GM20000 (cell line): ENCODE data around the gene AGMO.

Source experiments
- DNase-seq: peaks from one replicate; pipeline ENCODE4 v3.0.0; 2012; ENCODE audit warnings: low spot score
- CTCF ChIP-seq: IDR thresholded peaks from 2 replicates; pipeline ENCODE4 v1.5.1; 2012; ENCODE audit warnings: mild to moderate bottlenecking, control low read depth; ENCODE audit errors: extremely low read depth, missing control alignments

Gene AGMO

GRCh38 chr7:15581352-15581951, 19.6 kb upstream of the AGMO start:
- TF ChIP-seq CTCF, result no peak
- DNase-seq, result no peak

DNA sequence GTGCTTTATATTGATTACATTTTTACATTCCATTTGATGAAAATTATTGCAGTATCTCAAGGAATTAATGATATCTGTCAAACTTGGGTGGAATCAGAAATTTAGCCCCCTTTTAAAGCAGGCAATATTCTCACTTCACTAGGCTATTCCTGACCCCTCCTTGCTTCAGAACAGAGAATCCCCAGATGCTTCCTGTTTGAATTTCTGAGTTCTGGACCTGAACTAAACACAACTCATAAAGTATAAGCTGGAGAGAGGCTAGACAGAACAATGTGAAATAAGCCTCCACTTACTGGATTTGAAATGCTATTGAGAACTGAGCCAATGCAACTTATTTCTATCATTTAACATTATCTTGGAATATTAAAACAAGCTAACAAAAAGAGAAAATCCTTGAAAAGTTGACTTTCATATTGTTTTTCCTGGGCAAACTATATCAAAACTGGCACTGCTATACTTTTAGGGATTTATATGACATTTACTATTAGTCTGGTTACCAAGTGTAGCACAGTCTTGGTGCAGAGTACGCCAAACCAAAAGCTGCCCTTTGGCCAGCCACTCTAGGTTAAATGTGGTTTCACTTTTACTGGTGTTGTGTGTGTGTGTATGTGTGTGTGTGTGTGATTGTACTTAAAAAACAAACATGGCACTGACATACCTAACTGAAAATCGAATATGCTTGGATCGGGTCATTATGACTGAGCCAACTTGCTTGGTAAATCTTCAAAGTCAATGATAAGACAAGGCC, 19.0 kb upstream of the AGMO start:
- DNase-seq, result no peak
- TF ChIP-seq CTCF, result no peak

GRCh38 chr7:15577600-15577999, 15.8 kb upstream of the AGMO start:
- no peak for DNase-seq
- no peak for TF ChIP-seq CTCF

DNA sequence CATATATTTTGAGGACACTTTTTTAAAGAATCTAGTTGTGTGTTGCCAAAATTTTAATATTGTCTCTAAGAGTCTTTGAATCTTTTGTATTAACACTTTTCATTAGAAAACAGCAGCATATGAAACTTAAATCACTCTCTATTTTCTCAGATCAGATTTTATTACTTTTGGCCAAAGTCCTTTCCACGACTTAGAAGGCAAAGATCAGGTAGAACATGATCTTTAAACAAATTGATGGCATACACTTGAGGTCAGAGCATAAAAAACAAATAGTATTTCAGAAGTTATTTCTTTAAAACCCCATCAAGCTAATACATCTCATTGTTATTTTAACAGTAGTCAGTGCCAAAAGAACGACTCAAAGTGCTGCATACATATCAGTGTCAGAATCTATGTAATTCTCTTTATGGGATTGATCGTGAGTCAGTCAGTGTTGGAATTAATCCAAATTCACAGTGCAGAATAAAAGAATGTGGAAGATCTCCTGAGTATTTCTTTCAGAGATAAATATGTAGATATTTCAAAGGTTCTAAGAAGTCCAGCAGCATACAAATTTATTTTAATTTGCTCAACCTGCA, 9.6 kb upstream of the AGMO start:
- no peak for DNase-seq

DNA sequence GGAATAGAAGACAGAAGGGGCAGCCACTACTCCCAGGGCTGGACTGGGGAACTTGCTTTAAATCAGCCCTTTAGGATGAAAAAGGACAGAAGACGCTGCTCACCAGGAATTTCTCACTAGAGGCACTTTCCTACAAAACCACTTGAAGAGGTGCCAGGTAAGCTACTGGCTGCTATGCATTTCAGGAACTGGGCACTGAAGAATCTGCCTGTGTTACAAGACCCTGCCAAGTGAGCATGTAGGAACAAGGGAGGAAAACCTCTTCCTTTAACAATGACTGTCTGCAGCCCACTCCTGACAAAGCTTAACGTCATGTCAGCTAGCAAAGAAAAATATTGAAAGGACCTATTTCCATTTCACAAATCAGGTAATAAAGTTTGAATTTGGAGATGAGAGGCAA, 5.8 kb upstream of the AGMO start:
- TF ChIP-seq CTCF, result no peak
- no peak for DNase-seq

More for the DNA sequence above, 9.6 kb upstream of the AGMO start:
- no peak for TF ChIP-seq CTCF

DNA sequence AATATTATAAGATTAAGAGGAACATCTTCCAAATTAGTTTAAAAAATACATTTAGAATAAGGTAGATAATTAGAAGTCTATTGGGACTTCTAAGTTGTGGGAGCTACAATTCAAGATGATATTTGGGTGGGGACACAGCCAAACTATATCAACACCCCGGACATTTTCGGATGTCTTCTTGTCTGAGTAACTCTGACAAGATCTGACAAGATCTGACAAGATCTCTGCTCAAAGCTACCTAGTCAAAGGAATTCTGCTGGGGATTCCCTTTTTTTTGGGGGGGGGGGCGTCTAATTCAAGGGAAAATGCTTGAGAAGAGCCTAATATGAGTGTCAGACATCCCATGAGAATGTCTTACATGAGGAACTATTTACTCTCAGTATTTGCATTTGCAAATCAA, 5.2 kb upstream of the AGMO start:
- DNase-seq, result no peak
- no peak for TF ChIP-seq CTCF

- TF ChIP-seq CTCF, result no peak
- no peak for DNase-seq
Observed at GRCh38 chr7:15566476-15566875, 4.7 kb upstream of the AGMO start.
